PFSK-1 (cell line): ENCODE results near the gene PURA.

Source experiments
- FOXP2 ChIP-seq: optimal IDR thresholded peaks from 2 replicates; pipeline ENCODE3; 2011; ENCODE audit warnings: borderline replicate concordance, control low read depth, inconsistent platforms; ENCODE audit not compliant: insufficient read depth; ENCODE audit errors: extremely low read length, extremely low read depth
- POLR2AphosphoS5 ChIP-seq: IDR thresholded peaks from 2 replicates; pipeline ENCODE4 v1.6.1; 2012; ENCODE audit warnings: low read depth, mild to moderate bottlenecking, control low read depth, low read length, moderate library complexity
- REST ChIP-seq, 2 experiments: IDR thresholded peaks; 2 replicates each; pipeline versions ENCODE4 v1.6.1 to v1.8.0; 2011 to 2012; ENCODE audit warnings: low read depth in 2 of 2, low read length in 2 of 2, control low read depth in 1 of 2, inconsistent platforms in 1 of 2, mild to moderate bottlenecking in 1 of 2, moderate library complexity in 1 of 2; ENCODE audit not compliant: insufficient read depth in 1 of 2
- SIN3A ChIP-seq: IDR thresholded peaks from 2 replicates; pipeline ENCODE4 v1.6.1; 2012; ENCODE audit warnings: mild to moderate bottlenecking, low read length, moderate library complexity, borderline replicate concordance; ENCODE audit not compliant: insufficient read depth
- TAF1 ChIP-seq: IDR thresholded peaks from 2 replicates; pipeline ENCODE4 v1.6.1; 2012; ENCODE audit warnings: low read length, control low read depth, borderline replicate concordance; ENCODE audit not compliant: insufficient read depth

GRCh38 chr5:140118302-140118936 lies 4.5 kb downstream of the PURA start:
- TF ChIP-seq POLR2AphosphoS5 (no peak), REST (IDR thresholded peaks at IDR 0.05; ENCODE audit: insufficient read depth in 1 of 2, low read depth in 2 of 2, low read length in 2 of 2) (no peak), FOXP2 (no peak), TAF1 (no peak), SIN3A (no peak)
